ENCODE measurements around the gene RPP40.

DNA sequence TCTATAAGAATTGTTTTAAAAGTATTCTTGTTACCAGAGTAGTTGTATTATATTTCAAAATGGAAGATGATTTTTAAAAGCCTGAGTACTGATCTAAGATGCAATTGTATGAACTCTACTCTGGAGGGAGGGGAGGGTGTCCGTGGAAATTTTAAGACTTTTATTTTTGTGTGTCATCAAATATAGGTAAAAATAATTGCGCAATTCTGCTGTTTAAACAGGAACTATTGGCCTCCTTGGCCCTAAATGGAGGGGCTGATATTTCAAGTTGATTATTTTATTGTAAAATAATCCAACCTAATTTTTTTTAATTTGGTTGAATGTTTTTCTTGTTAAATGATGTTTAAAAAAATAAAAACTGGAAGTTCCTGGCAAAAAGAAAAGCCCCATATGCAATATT is 38.1 kb upstream of the RPP40 start:
- no peak for TF ChIP-seq CTCF (IDR thresholded peaks at IDR 0.05)
- no peak for TF ChIP-seq POLR2A (IDR thresholded peaks at IDR 0.05)
